HL-60 (cell line): ENCODE results near the gene PELI1.

Source experiments
- SPI1 ChIP-seq: IDR thresholded peaks from 2 replicates; pipeline ENCODE4 v1.6.1; 2012; ENCODE audit warnings: low read depth, mild to moderate bottlenecking, borderline replicate concordance
- TF ChIP-seq, protein P1 (sequence below): IDR thresholded peaks from 2 replicates; pipeline ENCODE4 v1.6.1; 2012; ENCODE audit warnings: low read depth; ENCODE audit not compliant: insufficient replicate concordance
- TF ChIP-seq, protein P2 (sequence below): IDR thresholded peaks from one replicate; pipeline ENCODE4 v1.5.1; 2011; ENCODE audit warnings: low read length, control low read depth, inconsistent platforms; ENCODE audit not compliant: insufficient read depth

DNA sequence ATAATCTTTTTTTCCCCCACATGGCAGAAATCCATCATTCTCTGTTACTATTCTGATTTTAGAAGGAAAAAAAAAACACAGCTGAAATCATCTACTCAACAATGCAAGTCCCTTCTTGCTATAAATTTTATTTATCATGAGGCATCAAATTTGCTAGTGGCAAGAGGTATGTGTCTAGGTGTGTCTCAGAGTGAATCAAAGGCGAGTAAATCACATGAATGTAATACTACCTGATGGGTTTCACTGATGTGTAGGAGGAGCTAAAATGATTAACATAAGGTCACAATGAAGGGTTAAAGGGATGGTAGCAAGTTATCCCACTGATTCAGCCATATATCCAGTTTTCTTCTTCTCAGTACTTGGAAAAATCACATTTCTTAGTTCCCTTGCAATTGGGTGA, 24.5 kb upstream of the PELI1 start:
- no peak for TF ChIP-seq SPI1
- TF ChIP-seq, protein P1, sequence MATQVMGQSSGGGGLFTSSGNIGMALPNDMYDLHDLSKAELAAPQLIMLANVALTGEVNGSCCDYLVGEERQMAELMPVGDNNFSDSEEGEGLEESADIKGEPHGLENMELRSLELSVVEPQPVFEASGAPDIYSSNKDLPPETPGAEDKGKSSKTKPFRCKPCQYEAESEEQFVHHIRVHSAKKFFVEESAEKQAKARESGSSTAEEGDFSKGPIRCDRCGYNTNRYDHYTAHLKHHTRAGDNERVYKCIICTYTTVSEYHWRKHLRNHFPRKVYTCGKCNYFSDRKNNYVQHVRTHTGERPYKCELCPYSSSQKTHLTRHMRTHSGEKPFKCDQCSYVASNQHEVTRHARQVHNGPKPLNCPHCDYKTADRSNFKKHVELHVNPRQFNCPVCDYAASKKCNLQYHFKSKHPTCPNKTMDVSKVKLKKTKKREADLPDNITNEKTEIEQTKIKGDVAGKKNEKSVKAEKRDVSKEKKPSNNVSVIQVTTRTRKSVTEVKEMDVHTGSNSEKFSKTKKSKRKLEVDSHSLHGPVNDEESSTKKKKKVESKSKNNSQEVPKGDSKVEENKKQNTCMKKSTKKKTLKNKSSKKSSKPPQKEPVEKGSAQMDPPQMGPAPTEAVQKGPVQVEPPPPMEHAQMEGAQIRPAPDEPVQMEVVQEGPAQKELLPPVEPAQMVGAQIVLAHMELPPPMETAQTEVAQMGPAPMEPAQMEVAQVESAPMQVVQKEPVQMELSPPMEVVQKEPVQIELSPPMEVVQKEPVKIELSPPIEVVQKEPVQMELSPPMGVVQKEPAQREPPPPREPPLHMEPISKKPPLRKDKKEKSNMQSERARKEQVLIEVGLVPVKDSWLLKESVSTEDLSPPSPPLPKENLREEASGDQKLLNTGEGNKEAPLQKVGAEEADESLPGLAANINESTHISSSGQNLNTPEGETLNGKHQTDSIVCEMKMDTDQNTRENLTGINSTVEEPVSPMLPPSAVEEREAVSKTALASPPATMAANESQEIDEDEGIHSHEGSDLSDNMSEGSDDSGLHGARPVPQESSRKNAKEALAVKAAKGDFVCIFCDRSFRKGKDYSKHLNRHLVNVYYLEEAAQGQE = no peak
- TF ChIP-seq, protein P2, sequence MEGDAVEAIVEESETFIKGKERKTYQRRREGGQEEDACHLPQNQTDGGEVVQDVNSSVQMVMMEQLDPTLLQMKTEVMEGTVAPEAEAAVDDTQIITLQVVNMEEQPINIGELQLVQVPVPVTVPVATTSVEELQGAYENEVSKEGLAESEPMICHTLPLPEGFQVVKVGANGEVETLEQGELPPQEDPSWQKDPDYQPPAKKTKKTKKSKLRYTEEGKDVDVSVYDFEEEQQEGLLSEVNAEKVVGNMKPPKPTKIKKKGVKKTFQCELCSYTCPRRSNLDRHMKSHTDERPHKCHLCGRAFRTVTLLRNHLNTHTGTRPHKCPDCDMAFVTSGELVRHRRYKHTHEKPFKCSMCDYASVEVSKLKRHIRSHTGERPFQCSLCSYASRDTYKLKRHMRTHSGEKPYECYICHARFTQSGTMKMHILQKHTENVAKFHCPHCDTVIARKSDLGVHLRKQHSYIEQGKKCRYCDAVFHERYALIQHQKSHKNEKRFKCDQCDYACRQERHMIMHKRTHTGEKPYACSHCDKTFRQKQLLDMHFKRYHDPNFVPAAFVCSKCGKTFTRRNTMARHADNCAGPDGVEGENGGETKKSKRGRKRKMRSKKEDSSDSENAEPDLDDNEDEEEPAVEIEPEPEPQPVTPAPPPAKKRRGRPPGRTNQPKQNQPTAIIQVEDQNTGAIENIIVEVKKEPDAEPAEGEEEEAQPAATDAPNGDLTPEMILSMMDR = no peak
